Renal cortex interstitium (tissue), 11 donors: ENCODE data around the gene FCRL1. TPM values are rescaled to one million over a fixed set of nuclear protein-coding genes. Genes with fewer than 3 reads are reported as not detected.

Experiments
- DNase-seq, 11 donors: peaks; one replicate each; pipeline ENCODE4 v3.0.0-alpha.2; 2013; ENCODE audit warnings: low read depth in 9 of 11, low spot score in 4 of 11; ENCODE audit errors: extremely low read depth in 1 of 11
- polyA plus RNA-seq, 3 donors: library from polyadenylated mRNA; unstranded; fragments of 120-200 nt; gene quantifications; one replicate each; pipeline ENCODE4 v1.2.1, GENCODE V29; 2013; ENCODE audit not compliant: insufficient read length in 3 of 3

The FCRL1 gene
- polyA plus RNA-seq, 3 donors, result 0.14 to 0.48 TPM; not detected in 1

DNA sequence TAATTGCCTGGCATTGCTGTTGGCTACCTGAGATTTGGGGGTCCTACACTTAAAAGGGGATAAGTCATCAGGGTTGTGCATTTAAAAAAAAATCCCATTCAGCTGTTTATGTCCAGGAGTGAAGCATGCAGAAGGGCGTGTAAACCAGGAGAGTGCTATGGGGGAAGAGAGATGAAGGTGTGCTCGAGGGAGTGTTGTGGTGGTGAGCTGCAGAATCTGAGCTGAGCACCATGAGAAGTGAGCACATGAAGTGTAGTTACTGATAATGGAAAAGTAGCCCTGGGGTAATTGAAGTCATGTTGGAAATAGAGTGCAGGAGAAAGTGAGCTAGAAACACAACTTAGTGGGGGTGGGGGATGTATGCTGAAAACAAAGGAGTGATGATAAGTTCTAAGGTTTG lies 705 bp downstream of the FCRL1 start:
- DNase-seq, result no peak

DNA sequence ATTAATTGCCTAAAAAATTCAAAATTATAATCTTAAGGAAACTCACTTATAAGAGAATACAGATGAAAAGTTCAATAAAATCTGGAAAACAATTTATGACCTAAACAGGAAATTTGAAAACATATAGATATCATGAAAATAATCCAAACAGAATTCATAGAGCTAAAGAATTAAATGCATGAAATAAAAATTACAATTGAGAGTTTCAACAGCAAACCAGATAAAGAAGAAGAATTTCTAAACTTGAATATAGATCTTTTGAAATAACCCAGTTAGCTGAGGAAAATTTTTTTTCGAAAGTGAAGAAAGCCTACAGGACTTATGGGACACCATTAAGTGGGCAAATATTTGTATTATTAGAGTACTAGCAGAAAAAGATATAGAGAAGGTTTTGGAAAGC lies 6.7 kb downstream of the FCRL1 start:
- no peak for DNase-seq

DNA sequence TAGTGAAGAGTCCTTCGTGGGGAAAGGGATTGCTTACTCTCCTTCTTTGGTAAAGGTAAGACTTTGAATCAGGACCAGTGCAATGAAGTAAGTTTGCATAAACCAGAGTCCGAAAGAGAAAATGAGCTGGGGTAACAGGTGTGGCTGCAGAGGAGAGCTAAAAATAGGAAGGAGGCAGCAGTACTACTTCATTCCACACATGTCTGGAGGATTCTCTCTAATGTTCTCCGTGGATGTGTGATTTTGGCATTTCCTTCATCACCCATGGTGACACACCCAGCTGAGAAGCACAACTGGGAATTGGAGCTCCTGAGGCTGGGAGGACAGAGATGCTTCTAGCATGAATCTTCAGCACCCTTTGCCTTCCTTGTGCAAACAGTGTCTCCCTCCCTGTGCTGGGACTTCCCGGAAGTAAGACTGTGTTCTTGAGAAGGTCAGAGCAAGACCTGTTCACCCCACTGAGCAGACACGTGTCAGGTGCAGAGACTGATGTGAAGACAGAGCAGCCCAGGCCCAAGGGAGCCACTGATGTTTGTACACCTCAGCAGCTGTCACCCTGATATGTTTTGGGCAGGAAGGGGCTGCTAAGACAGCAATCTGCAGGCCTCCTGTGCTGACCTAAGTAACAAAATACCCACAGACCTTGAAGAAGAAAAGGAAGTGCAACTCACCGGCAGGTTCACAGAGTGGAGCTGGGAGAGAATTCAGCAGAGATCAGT lies 13.3 kb downstream of the FCRL1 start:
- no peak for DNase-seq

DNA sequence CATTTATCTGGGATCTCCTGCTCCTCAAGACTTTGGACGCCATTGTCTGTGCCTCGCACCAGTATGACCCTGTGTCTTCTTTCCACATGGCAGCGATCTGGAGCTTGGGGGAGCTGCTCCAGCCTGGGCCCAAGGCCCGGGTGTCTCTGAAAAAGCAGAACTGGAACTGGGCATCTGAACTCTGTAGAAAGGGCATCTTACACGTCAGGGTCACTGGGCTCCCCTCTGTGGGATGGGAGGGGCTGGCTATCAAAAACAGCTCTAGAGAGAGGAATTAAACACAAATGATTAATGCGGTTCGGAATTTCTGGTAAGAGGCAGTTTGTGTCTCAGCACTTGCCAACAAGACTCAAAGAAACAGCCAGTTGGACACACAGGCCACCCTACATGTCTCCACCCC lies 16.1 kb downstream of the FCRL1 start:
- DNase-seq, result no peak

DNA sequence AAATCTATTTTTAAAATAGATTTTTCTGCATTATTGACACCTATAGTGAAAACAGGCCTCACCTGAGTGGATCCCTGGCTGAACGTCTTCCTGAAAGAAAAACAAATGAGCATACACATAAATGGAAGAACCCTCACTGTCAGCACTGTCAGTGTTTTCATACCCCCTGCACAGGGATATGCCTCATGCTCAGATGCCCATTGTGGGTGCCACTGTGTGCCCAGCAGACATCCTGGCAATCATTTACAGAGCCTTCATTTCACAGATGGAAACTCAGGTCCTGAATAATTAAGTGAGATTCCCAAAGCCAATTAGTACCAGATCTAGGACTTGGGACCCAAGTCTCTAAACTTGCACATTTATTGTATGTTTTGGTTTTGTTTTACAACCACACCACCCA lies 19.9 kb downstream of the FCRL1 start:
- peak in 1 of 11 donors; percentile 16 for DNase-seq

DNA sequence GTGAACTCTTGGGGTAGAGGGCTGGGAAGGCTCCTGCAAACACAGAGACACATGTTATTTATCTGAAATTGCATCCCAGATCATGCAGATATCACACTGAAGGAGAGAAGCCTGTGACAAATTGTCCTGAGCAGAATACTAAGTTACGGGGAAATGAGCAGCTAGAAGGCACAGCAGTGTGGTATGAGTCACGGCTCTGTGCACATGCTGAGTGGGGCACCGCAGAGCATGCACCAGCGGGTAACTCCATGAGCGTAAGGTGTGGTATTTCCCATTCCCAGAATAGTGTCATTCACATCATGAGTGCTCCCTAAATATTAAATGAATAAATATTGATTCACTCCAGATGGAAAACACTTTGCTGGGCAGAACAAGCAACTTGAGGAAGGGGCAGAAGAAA lies 21.7 kb downstream of the FCRL1 start:
- no peak for DNase-seq

DNA sequence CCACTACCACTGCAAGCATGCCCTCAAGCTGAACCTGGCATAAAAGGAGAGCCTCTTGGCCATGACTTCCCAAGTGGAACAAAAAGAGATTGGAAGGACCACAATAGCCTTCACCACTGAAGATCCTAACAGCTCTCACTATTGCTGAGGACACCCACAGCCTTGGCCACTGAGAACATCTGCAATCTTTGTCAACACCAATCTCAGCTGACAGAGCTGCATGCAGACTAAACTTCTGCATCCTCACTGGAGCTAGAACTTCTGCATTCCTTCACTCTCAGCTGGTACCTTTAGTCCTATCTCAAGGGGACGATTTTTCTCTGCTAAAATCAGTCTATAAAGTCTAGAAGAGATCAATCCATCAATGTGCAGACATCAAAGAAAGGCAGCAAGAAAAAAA lies 34.7 kb downstream of the FCRL1 start:
- no peak for DNase-seq

DNA sequence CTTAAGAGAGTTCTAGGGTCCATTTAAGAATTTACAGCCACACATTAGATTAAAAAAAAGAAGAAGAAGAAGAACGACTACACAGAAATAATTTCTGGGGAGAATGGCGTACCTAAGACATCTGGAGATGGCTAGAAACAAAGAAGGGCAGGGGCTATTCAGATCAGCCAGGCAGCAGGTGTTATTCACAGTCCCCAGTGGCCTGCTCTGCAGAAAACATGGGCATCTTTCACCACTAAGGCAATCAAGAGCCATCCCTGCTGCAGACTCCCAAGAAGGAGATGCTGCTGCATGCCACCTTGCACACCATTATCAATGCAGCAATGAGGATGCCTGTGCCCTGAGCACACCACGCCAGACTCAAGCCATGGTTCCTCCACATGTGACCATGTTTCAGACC lies 35.1 kb downstream of the FCRL1 start:
- no peak for DNase-seq

DNA sequence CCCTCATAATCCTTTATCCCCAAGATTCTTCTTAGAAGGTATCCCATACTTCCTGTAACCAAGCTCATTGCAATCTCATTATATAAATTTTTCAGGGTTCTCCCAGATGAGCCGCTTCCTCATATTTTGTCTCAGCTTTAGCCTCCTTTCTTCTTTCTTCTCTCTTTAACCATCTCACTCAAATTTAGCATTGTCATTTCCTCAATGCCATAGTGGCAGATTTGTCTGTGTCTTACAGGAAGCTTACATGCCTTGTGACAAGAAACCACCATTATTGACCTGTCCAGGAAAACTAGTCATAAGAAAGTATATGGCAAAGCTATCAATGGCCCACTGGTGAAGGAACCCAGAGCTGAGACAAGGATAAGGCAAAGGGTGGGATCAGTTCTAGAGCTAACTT lies 37.0 kb downstream of the FCRL1 start:
- DNase-seq, result no peak

DNA sequence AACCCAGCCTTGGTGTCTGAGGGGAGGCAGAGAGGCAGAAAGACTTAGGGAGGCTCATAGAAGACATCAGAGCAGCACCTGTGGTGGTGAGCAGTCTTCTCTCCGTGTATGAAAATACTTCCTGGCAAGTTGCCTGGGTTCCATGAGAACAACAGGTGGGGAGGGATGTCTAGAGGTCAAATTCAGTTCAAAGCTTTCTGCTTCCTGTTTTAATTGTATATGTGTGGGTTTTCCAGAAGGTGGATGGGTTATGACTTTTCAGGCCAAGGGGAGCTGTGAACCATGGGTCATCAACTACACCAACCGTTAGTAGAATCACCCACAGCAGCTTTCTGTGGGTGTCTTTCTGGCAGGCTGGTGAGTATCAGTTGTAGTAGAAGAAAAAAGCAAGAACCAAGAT lies 38.9 kb downstream of the FCRL1 start:
- no peak for DNase-seq

DNA sequence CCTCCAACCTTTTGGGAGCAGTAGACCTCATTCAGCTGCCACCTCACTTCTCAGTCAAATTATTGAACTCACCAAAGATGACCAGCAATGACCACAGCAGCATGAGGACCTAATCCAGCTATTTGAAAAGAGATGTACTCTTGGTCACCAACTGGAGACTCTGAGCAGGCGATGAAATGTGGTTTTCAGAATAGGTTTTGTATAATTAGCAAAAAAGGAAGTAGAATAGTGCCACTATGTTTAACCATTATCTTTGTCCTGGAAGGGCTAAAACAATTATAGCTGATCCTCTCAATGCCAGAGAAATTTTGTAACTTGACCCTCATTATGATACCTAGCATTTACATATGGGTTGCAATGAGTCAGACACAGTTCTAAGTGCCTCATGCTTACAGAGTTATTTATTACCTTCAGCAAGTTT lies 42.9 kb downstream of the FCRL1 start, which contains the start of gene FCRL2:
Gene FCRL2 (minus strand): TSS at position 162 of the 421 bp plus-strand sequence. CDS start 59 bp downstream, at position 103.
- DNase-seq, result no peak

DNA sequence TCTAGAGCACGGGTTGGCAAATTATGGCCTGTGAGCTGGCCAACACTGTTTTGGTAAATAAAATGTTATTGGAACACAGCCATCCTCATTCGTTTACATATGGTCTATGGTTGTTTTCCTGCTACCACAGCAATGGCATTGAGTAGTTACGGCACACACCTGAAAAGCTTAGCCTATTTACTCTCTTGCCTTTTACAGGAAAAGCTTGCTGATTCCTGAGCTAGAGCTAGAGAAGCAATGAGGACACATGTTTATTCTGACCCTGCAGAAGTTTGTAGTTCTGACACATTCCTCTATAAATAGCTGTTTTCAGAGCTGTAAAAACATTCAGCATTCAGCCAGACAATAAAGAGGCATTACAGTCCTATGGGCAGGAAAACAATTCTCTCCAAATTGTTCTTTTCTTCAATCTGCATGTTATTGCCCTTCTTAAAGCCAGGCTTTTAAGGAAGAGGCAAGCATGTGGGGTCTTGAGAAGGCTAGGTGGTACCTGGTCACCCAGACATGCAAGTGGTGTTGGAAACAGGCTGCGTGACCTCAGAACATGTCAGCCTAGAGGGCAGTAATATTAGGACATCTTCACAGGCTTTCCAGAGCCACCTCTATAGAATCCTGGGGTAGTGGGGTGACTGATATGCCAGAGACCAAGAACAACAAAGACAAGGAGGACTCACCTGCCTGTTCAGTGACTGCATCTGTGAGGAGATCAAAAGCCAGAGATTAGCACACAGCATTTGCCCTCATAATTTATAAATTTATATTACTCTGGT lies 44.6 kb downstream of the FCRL1 start:
- DNase-seq, result no peak

DNA sequence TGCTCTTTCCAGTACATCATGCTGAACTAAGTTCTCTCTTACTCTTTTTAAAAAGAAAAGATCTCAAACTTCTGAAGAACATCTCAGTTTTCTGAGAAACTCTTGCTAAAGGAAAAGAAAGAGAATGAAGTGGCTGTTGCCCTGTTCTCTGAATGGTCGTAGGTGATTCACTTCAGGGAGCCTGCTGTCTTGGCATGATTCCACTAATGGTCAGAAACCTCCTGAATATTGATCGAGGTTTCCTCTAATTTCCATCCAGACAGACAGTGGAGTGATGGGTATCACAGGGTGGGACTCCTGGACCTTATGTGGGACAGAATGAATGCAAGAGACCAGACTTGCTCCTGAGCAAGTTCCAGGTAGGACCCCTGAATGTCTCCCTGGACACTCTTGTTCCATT lies 45.5 kb downstream of the FCRL1 start:
- DNase-seq, result no peak

DNA sequence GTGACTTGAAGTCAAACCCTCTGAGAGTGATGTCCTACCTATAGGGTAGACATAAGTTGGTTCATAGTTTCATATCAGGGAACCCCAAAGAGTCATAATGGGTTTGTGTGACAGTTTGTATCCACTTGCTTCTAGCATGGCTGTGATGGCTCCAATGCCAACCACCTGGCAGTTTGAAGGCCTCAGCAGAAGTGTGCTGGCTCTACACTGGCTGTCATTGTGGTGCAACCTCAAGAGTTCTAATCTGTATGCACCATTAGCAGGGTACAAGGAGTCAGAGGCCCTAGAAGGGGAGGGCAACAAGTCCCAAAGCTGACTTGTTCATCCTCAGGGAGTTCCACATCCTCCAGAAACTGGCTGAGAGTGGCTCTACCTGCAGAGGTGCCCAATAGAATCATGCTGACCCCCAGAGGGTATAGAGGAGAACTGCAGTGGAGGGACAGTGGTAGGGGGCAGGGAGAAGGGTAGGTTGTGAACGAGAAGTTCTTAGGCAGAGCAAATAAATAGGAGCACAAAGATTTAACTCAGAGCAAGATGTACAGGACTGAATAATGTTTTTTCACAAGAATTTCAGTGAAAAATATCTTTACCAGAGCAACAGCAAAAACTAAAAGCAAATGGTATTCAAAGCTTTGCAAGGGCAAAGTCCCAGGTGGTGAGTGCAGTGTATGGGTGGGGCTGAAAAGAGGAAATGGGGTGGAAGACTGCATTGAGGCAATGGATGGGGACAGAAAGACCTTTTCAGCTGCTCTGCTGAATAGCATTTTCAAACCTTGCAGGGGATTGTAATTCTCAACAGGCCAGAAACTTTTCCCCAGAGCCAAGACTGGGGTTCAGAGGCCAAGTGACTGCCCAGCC lies 46.2 kb downstream of the FCRL1 start:
- no peak for DNase-seq

DNA sequence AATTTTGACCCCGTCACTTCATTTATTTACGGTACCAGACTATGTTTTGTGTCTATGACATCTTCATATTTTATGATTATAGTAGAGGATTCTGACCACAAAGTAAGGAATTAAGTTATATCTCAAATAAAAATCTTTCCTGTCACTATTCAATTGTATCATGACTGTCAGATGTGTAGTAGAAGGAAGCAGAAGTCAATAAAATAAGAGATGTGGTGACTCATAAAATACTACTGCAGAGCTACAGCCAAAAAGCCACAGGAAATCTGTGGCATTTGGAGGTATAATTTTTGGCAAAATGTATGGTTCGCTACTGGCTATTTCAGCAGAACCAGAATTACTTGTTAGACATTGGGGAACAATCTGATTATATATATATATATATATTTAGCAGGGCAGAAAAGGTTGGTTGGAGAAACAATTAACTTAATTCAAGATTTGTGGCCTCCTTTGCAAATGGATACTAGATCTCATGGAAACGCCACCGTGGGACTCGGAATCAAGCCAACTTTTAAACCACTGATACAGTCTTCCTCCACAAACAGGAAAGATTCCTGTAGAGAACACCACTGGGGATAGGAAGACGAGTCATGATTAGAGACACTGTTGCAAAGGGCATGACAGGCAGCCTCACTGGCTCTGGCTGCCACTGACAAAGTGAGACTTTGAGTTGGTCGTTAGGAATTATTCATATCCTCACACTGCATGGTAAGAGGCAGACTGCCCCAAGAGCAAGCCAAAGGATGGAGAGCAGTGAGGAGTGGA lies 48.1 kb downstream of the FCRL1 start:
- DNase-seq, result no peak

DNA sequence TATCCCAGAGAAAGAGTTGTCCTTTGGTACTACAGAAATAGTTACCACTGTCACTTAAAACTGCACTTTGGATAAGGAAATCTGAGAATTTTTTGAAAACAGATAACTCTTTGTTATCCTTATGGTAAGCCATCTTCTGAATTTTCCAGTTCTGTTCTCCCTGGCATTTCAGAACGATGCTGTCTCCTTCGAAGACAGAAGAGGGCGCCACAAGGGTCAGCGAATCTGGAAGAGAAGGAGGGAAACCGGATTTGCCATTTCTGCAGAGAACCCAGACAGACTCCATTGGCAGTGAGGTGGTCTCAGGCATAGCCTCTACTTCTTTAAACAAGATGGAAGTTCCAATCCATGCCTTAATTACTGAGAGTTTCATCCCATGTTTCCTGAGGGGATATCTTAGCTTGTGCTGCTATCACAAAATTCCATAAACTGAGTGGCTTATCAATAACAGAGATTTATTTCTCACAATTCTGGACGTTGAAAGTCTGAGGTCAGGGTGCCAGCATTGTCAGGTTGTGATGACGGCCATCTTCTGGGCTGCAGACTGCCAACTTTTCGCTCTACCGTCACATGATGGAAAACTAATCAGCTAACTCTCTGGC lies 49.4 kb downstream of the FCRL1 start:
- DNase-seq, result no peak

DNA sequence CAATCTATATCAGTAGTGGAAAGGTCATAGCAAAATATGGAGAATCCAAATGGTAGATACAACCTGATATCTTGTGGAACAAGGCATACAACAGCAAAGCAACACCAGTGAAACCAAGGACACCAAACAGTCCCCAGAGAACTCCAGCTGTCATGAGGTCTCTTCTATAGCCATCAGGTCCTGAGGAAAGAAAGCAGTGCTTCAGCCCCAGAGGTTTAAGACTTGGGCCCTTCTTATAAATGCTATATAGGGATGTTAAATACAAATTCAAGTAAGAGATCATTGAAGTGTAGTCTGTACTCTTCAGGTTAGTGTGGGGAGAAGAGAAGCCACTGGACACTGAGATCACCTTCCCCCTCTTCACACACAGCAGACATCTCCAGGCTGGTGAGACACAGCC lies 53.1 kb downstream of the FCRL1 start:
- DNase-seq, result no peak

DNA sequence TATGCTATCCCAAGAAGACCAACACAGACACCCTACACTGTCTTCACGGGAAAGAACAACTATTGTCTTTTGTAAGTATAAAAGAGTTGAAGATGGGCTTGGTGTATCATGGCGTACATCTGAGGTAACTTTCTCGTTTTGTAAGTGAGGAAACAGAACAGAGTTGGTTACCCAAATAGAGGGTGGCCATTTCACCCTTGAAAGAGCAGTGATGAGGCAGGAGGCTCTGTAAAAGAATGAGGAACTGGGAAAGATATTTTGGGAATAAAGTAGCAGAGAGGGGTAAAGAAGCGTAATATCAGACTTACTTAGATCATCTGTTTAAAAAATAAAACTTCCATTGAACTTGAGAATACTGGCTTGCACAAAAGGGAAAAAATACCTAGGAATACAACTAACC lies 61.9 kb downstream of the FCRL1 start:
- DNase-seq, result no peak

DNA sequence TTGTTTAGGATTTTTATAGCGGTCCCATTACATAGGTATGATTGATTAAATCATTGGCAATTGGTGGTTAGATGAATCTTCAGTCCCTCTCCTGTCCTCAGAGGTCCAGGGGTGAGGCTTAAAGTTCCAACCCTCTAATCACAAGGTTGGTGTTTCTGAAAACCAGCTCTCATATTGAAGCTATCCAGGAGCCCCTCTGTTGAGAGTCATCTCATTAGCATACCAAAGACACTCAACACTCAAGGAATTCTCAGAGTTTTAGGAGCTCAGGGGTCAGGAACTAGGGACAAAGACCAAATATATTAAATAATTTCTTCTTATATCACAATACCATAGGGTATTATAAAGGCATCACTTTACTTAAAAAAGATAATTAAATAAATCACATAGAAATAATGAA lies 66.3 kb downstream of the FCRL1 start:
- DNase-seq, result no peak
